Measurements from ENCODE around the gene AHCYL1. TPM values are rescaled to one million over a fixed set of nuclear protein-coding genes. Genes with fewer than 3 reads are reported as not detected.
"Not testable (repeated sequence)": the region's sequence is repeated elsewhere in the genome, so short reads cannot be mapped to it uniquely, and the experiment has no call there.

AHCYL1 gene
- 71.0 TPM for total RNA-seq

GRCh38 chr1:109984456-109985246 lies at the start of gene AHCYL1:
Gene AHCYL1, plus strand, starts transcription at chr1:109984765. Its CDS starts 288 bp downstream, at chr1:109985053.
- DNase-seq (ENCODE audit: low spot score), result peak; percentile 100

GRCh38 chr1:109935451-109935900 lies 49.1 kb upstream of the AHCYL1 start:
- DNase-seq (ENCODE audit: low spot score), result no peak

GRCh38 chr1:109937738-109938137 lies 46.8 kb upstream of the AHCYL1 start:
- DNase-seq (ENCODE audit: low spot score), result no peak

GRCh38 chr1:109938556-109938955 lies 46.0 kb upstream of the AHCYL1 start:
- DNase-seq (ENCODE audit: low spot score), result no peak

GRCh38 chr1:109942434-109942833 lies 42.1 kb upstream of the AHCYL1 start:
- DNase-seq (ENCODE audit: low spot score), result no peak

- no peak for DNase-seq (ENCODE audit: low spot score)
Measured at GRCh38 chr1:109944541-109944940, 40.0 kb upstream of the AHCYL1 start.

- no peak for DNase-seq (ENCODE audit: low spot score)
Measured at GRCh38 chr1:109946511-109946910, 38.1 kb upstream of the AHCYL1 start.

- no peak for DNase-seq (ENCODE audit: low spot score)
Measured at GRCh38 chr1:109947582-109948284, 36.8 kb upstream of the AHCYL1 start.

- no peak for DNase-seq (ENCODE audit: low spot score)
Measured at GRCh38 chr1:109948285-109948630, 36.3 kb upstream of the AHCYL1 start.

GRCh38 chr1:109950038-109950437 lies 34.5 kb upstream of the AHCYL1 start:
- no peak for DNase-seq (ENCODE audit: low spot score)

- DNase-seq (ENCODE audit: low spot score), result no peak
Measured at GRCh38 chr1:109950509-109950908, 34.1 kb upstream of the AHCYL1 start.

- DNase-seq (ENCODE audit: low spot score), result not testable (repeated sequence)
Measured at GRCh38 chr1:109951501-109951900, 33.1 kb upstream of the AHCYL1 start.

GRCh38 chr1:109954041-109954512 lies 30.5 kb upstream of the AHCYL1 start:
- DNase-seq (ENCODE audit: low spot score), result no peak

GRCh38 chr1:109959632-109959973 lies 25.0 kb upstream of the AHCYL1 start:
- DNase-seq (ENCODE audit: low spot score), result no peak

- no peak for DNase-seq (ENCODE audit: low spot score)
Measured at GRCh38 chr1:109959974-109960744, 24.4 kb upstream of the AHCYL1 start.

- no peak for DNase-seq (ENCODE audit: low spot score)
Measured at GRCh38 chr1:109960745-109961094, 23.8 kb upstream of the AHCYL1 start.

GRCh38 chr1:109963864-109964263 lies 20.7 kb upstream of the AHCYL1 start:
- no peak for DNase-seq (ENCODE audit: low spot score)

- DNase-seq (ENCODE audit: low spot score), result no peak
Measured at GRCh38 chr1:109969146-109969829, 15.3 kb upstream of the AHCYL1 start.

- no peak for DNase-seq (ENCODE audit: low spot score)
Measured at GRCh38 chr1:109969907-109970306, 14.7 kb upstream of the AHCYL1 start.

GRCh38 chr1:109971559-109971958 lies 13.0 kb upstream of the AHCYL1 start:
- no peak for DNase-seq (ENCODE audit: low spot score)

GRCh38 chr1:109974191-109974590 lies 10.4 kb upstream of the AHCYL1 start:
- no peak for DNase-seq (ENCODE audit: low spot score)

- DNase-seq (ENCODE audit: low spot score), result no peak
Measured at GRCh38 chr1:109975718-109976117, 8.8 kb upstream of the AHCYL1 start.
